Naive B cell (primary cell): ENCODE measurements around the gene CNDP1. TPM values are rescaled to one million over a fixed set of nuclear protein-coding genes. Genes with fewer than 3 reads are reported as not detected.
A peak's percentile ranks its signal among the peaks of the same experiment; 100 is the strongest.

Experiments used
- ATAC-seq, 2 donors: fragments of 150-1000 bp; cut with Tn5 transposase; 2 replicates each; pipeline ENCODE4 v1.10.0; 2021; ENCODE audit warnings: low read depth in 2 of 2, mild to moderate bottlenecking in 2 of 2, moderate library complexity in 2 of 2
- DNase-seq: peaks from one replicate; pipeline ENCODE4 v3.0.0; 2022
- H3K27ac Mint-ChIP-seq, 6 donors: one replicate each; pipeline ENCODE4 v1.8.0; 2020 to 2022; ENCODE audit warnings: mild to moderate bottlenecking in 6 of 6, mixed read lengths in 6 of 6, moderate library complexity in 5 of 6, inconsistent platforms in 2 of 6
- H3K27me3 Mint-ChIP-seq, 3 donors: one replicate each; pipeline ENCODE4 v1.8.0; 2021 to 2022; ENCODE audit warnings: mixed read lengths in 3 of 3, mild to moderate bottlenecking in 1 of 3
- H3K36me3 Mint-ChIP-seq, 2 donors: one replicate each; pipeline ENCODE4 v1.8.0; 2020 to 2022; ENCODE audit warnings: mixed read lengths in 2 of 2, inconsistent platforms in 1 of 2, mild to moderate bottlenecking in 1 of 2
- H3K4me1 Mint-ChIP-seq, 3 donors: one replicate each; pipeline ENCODE4 v1.8.0; 2020 to 2022; ENCODE audit warnings: mixed read lengths in 3 of 3, inconsistent platforms in 1 of 3, mild to moderate bottlenecking in 1 of 3, moderate library complexity in 1 of 3
- H3K4me3 Mint-ChIP-seq, 8 donors: one replicate each; pipeline ENCODE4 v1.8.0; 2020 to 2022; ENCODE audit warnings: mild to moderate bottlenecking in 8 of 8, mixed read lengths in 8 of 8, moderate library complexity in 8 of 8, inconsistent platforms in 2 of 8
- H3K9me3 Mint-ChIP-seq, 7 donors: one replicate each; pipeline ENCODE4 v1.8.0; 2020 to 2022; ENCODE audit warnings: mixed read lengths in 7 of 7, mild to moderate bottlenecking in 5 of 7, inconsistent platforms in 2 of 7, moderate library complexity in 1 of 7
- polyA plus RNA-seq, 6 donors: library from polyadenylated mRNA; unstranded; fragments of 300-500 nt; fragmentation: Illumina TruSeq; gene quantifications; one replicate each; pipeline ENCODE4 v1.2.3, GENCODE V29; 2021; ENCODE audit warnings: low read depth in 6 of 6

The CNDP1 gene
- polyA plus RNA-seq, 6 donors from 2014 or later, result not detected

- Mint-ChIP-seq H3K9me3 (no peaks in the 10 kb centered on the region), H3K27ac (peak overlapping the region in 3 of 6 donors; percentile 31 to 86 (median 48)), H3K4me1 (peaks cover 0 to 18% (median 11%) of the 10 kb centered on the region in 3 donors), H3K27me3 (no peaks in the 10 kb centered on the region), H3K36me3 (peaks cover 41 to 48% of the 10 kb centered on the region in 2 donors), H3K4me3 (no peak overlapping the region)
- no peak for ATAC-seq
- no peak for DNase-seq
Measured at GRCh38 chr18:74635224-74635975, 101.1 kb downstream of the CNDP1 start.

Other genes with a start within 250 kb of the CNDP1 start
- gene CYB5A, start 242.5 kb upstream of the CNDP1 start, polyA plus RNA-seq, result 100 to 1,000 TPM in 5 of 6 donors, 10 to 100 TPM in 1; 64.2 to 214 (median 151) TPM
- gene C18orf63, start 218.7 kb upstream of the CNDP1 start, polyA plus RNA-seq, result not detected
- not detected for gene DIPK1C, start 77.2 kb upstream of the CNDP1 start, polyA plus RNA-seq
- 100 to 1,000 TPM; 114 to 283 (median 207) TPM for gene CNDP2, start 38.1 kb upstream of the CNDP1 start, polyA plus RNA-seq
- 1 to 10 TPM; 1.6 to 9.5 (median 4.9) TPM for gene ZNF407, start 63.4 kb downstream of the CNDP1 start, polyA plus RNA-seq